ENCODE results near the gene EMILIN2. TPM values are rescaled to one million over a fixed set of nuclear protein-coding genes. Genes with fewer than 3 reads are reported as not detected.

EMILIN2 gene
- total RNA-seq, 1 experiment from 2014 or later, result 20.0 TPM

GRCh38 chr18:2897448-2898185 is 50.8 kb downstream of the EMILIN2 start:
- no peaks in the 10 kb centered on the region for H3K79me2 ChIP-seq (ENCODE audit: insufficient read depth, low read length)
- H3K4ac ChIP-seq (ENCODE audit: low read depth, low read length), result no peak overlapping the region
- no CpG with 5 or more reads among the region's 12 CpGs for WGBS (ENCODE audit: extremely low coverage, insufficient read length, low lambda C conversion rate)
- H4K5ac ChIP-seq (ENCODE audit: insufficient read length, low read depth, low read length), result no peak overlapping the region
- no peak overlapping the region for H3K23ac ChIP-seq (ENCODE audit: insufficient read length, low read depth, low read length)
- DNase-seq, result no peak
- no peak overlapping the region for H2AK5ac ChIP-seq (ENCODE audit: insufficient read length, low read length)
- no peak overlapping the region for H3K9ac ChIP-seq (ENCODE audit: extremely low read depth, insufficient read length, low read length)
- no peaks in the 10 kb centered on the region for H3K9me3 ChIP-seq (ENCODE audit: control insufficient read depth, low read depth, low read length)
- no peaks in the 10 kb centered on the region for H3K4me1 ChIP-seq (ENCODE audit: insufficient read depth, low read length)
- H4K8ac ChIP-seq (replicated peaks; ENCODE audit: insufficient read length, low read depth, low read length), result no peak overlapping the region
- H3K27me3 ChIP-seq (ENCODE audit: insufficient read depth, low read length), result no peaks in the 10 kb centered on the region
- H3K18ac ChIP-seq (ENCODE audit: insufficient read length, low read depth, low read length), result no peak overlapping the region
- H2BK120ac ChIP-seq (ENCODE audit: low read depth, low read length, poor library complexity, severe bottlenecking), result no peak overlapping the region
- no peak overlapping the region for H3K56ac ChIP-seq (ENCODE audit: insufficient read length, low read depth, low read length)
- H4K91ac ChIP-seq (ENCODE audit: insufficient read length, low read depth, low read length), result no peak overlapping the region
- no peak overlapping the region for H2BK15ac ChIP-seq (ENCODE audit: low read depth, low read length)
- Mint-ChIP-seq H3K4me1 (peaks cover 28 to 41% of the 10 kb centered on the region in 2 experiments), H3K27ac (no peak overlapping the region), H3K27me3 (ENCODE audit: low read depth) (peaks cover 2% of the 10 kb centered on the region; the same call in 1 of the 2 replicates), H3K9me3 (peaks cover 3 to 9% of the 10 kb centered on the region in 2 experiments; a peak in 3 of 5 replicates), H3K4me3 (no peak overlapping the region), H3K36me3 (ENCODE audit: insufficient read depth in 1 of 3, low read depth in 3 of 3) (peaks cover 4 to 12% (median 4%) of the 10 kb centered on the region in 3 experiments; a peak in 4 of 7 replicates)
- H2AFZ ChIP-seq (ENCODE audit: low read length), result no peak overlapping the region
- H3K79me1 ChIP-seq (ENCODE audit: insufficient read depth, low read depth, low read length, poor library complexity, severe bottlenecking), result no peaks in the 10 kb centered on the region
- no peak overlapping the region for H2BK5ac ChIP-seq (ENCODE audit: insufficient read length, low read length)
- TF ChIP-seq, protein P1, sequence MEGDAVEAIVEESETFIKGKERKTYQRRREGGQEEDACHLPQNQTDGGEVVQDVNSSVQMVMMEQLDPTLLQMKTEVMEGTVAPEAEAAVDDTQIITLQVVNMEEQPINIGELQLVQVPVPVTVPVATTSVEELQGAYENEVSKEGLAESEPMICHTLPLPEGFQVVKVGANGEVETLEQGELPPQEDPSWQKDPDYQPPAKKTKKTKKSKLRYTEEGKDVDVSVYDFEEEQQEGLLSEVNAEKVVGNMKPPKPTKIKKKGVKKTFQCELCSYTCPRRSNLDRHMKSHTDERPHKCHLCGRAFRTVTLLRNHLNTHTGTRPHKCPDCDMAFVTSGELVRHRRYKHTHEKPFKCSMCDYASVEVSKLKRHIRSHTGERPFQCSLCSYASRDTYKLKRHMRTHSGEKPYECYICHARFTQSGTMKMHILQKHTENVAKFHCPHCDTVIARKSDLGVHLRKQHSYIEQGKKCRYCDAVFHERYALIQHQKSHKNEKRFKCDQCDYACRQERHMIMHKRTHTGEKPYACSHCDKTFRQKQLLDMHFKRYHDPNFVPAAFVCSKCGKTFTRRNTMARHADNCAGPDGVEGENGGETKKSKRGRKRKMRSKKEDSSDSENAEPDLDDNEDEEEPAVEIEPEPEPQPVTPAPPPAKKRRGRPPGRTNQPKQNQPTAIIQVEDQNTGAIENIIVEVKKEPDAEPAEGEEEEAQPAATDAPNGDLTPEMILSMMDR (conservative IDR thresholded peaks at IDR 0.05), result no peak
- H3K27ac ChIP-seq (ENCODE audit: insufficient read length, low read depth, low read length), result no peak overlapping the region
- H3K14ac ChIP-seq (ENCODE audit: insufficient read depth, low read length), result no peak overlapping the region
- H2BK20ac ChIP-seq (ENCODE audit: low read depth, low read length, poor library complexity, severe bottlenecking), result no peak overlapping the region
- no peaks in the 10 kb centered on the region for H4K20me1 ChIP-seq (ENCODE audit: control insufficient read depth, insufficient read depth, insufficient read length)
- no peaks in the 10 kb centered on the region for H3K23me2 ChIP-seq (ENCODE audit: insufficient read length, low read depth, low read length, poor library complexity, severe bottlenecking)
- H2BK12ac ChIP-seq (ENCODE audit: insufficient read length, low read depth, low read length), result no peak overlapping the region
- H3K4me2 ChIP-seq (ENCODE audit: insufficient read depth, insufficient read length, low read length), result no peak overlapping the region
- H3T11ph ChIP-seq (ENCODE audit: low read length), result no peak overlapping the region
